Spleen (tissue), 11 donors: Measurements from ENCODE around the gene GALNT17. TPM values are rescaled to one million over a fixed set of nuclear protein-coding genes. Genes with fewer than 3 reads are reported as not detected.

ENCODE experiments used
- DNase-seq: peaks from one replicate; pipeline ENCODE4 v3.0.0-alpha.2; 2020
- H3K27ac ChIP-seq, 8 donors: fragments of 200-600 bp; sonication (generic) in 7 of 8; 1 replicate in 4 of 8; 2 replicates in 4 of 8; pipeline versions ENCODE4 v1.5.0 to v1.8.0; 2016 to 2021; ENCODE audit warnings: inconsistent platforms in 4 of 8, mild to moderate bottlenecking in 4 of 8, moderate library complexity in 1 of 8
- H3K27me3 ChIP-seq, 7 donors: fragments of 200-600 bp; sonication (generic) in 6 of 7; replicated peaks in 1 of 7; 1 replicate in 4 of 7; 2 replicates in 3 of 7; pipeline versions ENCODE4 v1.5.0 to v1.8.0; 2016 to 2021; ENCODE audit warnings: inconsistent platforms in 3 of 7, mild to moderate bottlenecking in 1 of 7
- H3K36me3 ChIP-seq, 6 donors: fragments of 200-600 bp; sonication (generic) in 5 of 6; 1 replicate in 4 of 6; 2 replicates in 2 of 6; pipeline versions ENCODE4 v1.5.0 to v1.8.0; 2016 to 2021; ENCODE audit warnings: inconsistent platforms in 2 of 6
- H3K4me1 ChIP-seq, 6 donors: fragments of 200-600 bp; sonication (generic) in 5 of 6; 1 replicate in 3 of 6; 2 replicates in 3 of 6; pipeline versions ENCODE4 v1.5.0 to v1.8.0; 2016 to 2021; ENCODE audit warnings: inconsistent platforms in 3 of 6
- H3K4me3 ChIP-seq, 8 donors: fragments of 200-600 bp; sonication (generic) in 7 of 8; 1 replicate in 4 of 8; 2 replicates in 4 of 8; pipeline versions ENCODE4 v1.5.0 to v1.8.0; 2016 to 2021; ENCODE audit warnings: inconsistent platforms in 4 of 8, mild to moderate bottlenecking in 4 of 8, moderate library complexity in 2 of 8
- H3K9me3 ChIP-seq, 8 donors: fragments of 200-600 bp; sonication (generic) in 7 of 8; 1 replicate in 4 of 8; 2 replicates in 4 of 8; pipeline versions ENCODE4 v1.5.0 to v1.8.0; 2016 to 2021; ENCODE audit warnings: inconsistent platforms in 4 of 8
- CTCF ChIP-seq, 11 experiments: fragments of 200-600 bp in 7 of 11; fragments of 450-650 bp in 4 of 11; sonication (generic) in 4 of 11; IDR thresholded peaks in 8 of 11; conservative IDR thresholded peaks in 3 of 11; 1 replicate in 7 of 11; 2 replicates in 4 of 11; pipeline versions ENCODE4 v1.4.0 to v1.8.0; 2016 to 2021; ENCODE audit warnings: antibody characterized with exemption in 11 of 11, inconsistent platforms in 4 of 11, mild to moderate bottlenecking in 1 of 11
- POLR2A ChIP-seq, 3 donors: fragments of 450-650 bp; IDR thresholded peaks; one replicate each; pipeline ENCODE4 v1.5.1; 2017; ENCODE audit warnings: antibody characterized with exemption in 3 of 3, mild to moderate bottlenecking in 1 of 3
- POLR2AphosphoS5 ChIP-seq, 3 donors: sonication (generic); formaldehyde crosslinking; IDR thresholded peaks; one replicate each; pipeline ENCODE4 v1.5.1; 2017; ENCODE audit warnings: antibody characterized with exemption in 3 of 3
- WGBS, 5 donors: extraction: QIAGEN DNeasy Blood & Tissue Kit in 3 of 5; methylation state at CpG; one replicate each; pipeline versions ENCODE4 v1.1.5 to v1.1.7; 2013 to 2018; 5-methylcytosine and 5-hydroxymethylcytosine counted together
- intact Hi-C: fragments of 100-400 bp; cut with DNase I; formaldehyde crosslinking; loops from one replicate; pipeline ENCODE4 v1.15.0; 2023; ENCODE audit warnings: low total_unique reads
- polyA plus RNA-seq, 3 donors: library from polyadenylated mRNA; stranded (reverse); fragments of 200-250 nt; gene quantifications; one replicate each; pipeline ENCODE4 v1.2.1, GENCODE V29; 2013
- total RNA-seq, 7 donors: library from RNA; depleted of rRNA in 3 of 7; stranded (reverse); fragments of >200 nt in 3 of 7; fragmentation: NEBNext Ultra II Directional in 4 of 7; extraction: Animal tissue kit (Norgen Biotek cat#: 25700) in 4 of 7; gene quantifications; one replicate each; pipeline versions ENCODE4 v1.1.0 to v1.2.1, GENCODE V29; 2016 to 2021
- donor health status: healthy with polysubstance abuse.
- donor health status: DM: no; HTN: no; CAD: no; lungs with moderate emphysema.
- donor health status: DM: no; HTN: no; CAD: no.
- donor health status: Bipolar disorder and iron deficiency.
- donor health status: healthy.
- donor health status: DM: no; HTN: no; CAD: no.
- donor health status: DM: yes; HTN: yes; CAD: no.

The GALNT17 gene
- total and polyA plus RNA-seq, 10 donors, result 0.39 to 10.8 (median 3.1) TPM

GRCh38 chr7:71444130-71444529 lies 312.2 kb downstream of the GALNT17 start:
- intact Hi-C loops, result no loop called here
- H3K4me3 ChIP-seq, result no peak overlapping the region
- H3K9me3 ChIP-seq, result peaks cover 0 to 25% (median 10%) of the 10 kb centered on the region in 8 donors
- no peak for DNase-seq
- H3K27me3 ChIP-seq, result no peaks in the 10 kb centered on the region
- H3K4me1 ChIP-seq, result no peaks in the 10 kb centered on the region
- 70 to 79% (median 76%) methylated on average over 4 of the region's 4 CpGs for WGBS, 5 donors
- H3K36me3 ChIP-seq, result no peaks in the 10 kb centered on the region
- H3K27ac ChIP-seq, result no peak overlapping the region
- TF ChIP-seq CTCF (IDR thresholded peaks at IDR 0.05 in 8 of 11, conservative IDR thresholded peaks at IDR 0.05 in 3 of 11) (no peak), POLR2AphosphoS5 (IDR thresholded peaks at IDR 0.05) (no peak), POLR2A (IDR thresholded peaks at IDR 0.05) (no peak)

- 84 to 92% (median 85%) methylated on average over 2 of the region's 2 CpGs for WGBS, 5 donors
- no peak for TF ChIP-seq POLR2AphosphoS5 (IDR thresholded peaks at IDR 0.05)
- TF ChIP-seq POLR2A (IDR thresholded peaks at IDR 0.05), result no peak
- no peak for TF ChIP-seq CTCF (IDR thresholded peaks at IDR 0.05 in 8 of 11, conservative IDR thresholded peaks at IDR 0.05 in 3 of 11)
- Histone ChIP-seq H3K4me3 (no peak overlapping the region), H3K27ac (no peak overlapping the region), H3K27me3 (no peaks in the 10 kb centered on the region), H3K9me3 (peaks cover 0 to 5% (median 0%) of the 10 kb centered on the region in 8 donors), H3K36me3 (no peaks in the 10 kb centered on the region), H3K4me1 (no peaks in the 10 kb centered on the region)
- no peak for DNase-seq
- intact Hi-C loops, result no loop called here
Observed at GRCh38 chr7:71453630-71454029, 321.7 kb downstream of the GALNT17 start.

- Histone ChIP-seq H3K4me3 (no peak overlapping the region), H3K9me3 (peaks cover 0 to 5% (median 0%) of the 10 kb centered on the region in 8 donors), H3K27me3 (no peaks in the 10 kb centered on the region), H3K36me3 (no peaks in the 10 kb centered on the region), H3K27ac (no peak overlapping the region), H3K4me1 (no peaks in the 10 kb centered on the region)
- TF ChIP-seq CTCF (IDR thresholded peaks at IDR 0.05 in 8 of 11, conservative IDR thresholded peaks at IDR 0.05 in 3 of 11), result no peak
- no peak for TF ChIP-seq POLR2A (IDR thresholded peaks at IDR 0.05)
- DNase-seq, result no peak
- intact Hi-C loops, result no loop called here
Observed at GRCh38 chr7:71454981-71455380, 323.0 kb downstream of the GALNT17 start.

GRCh38 chr7:71457021-71457420 lies 325.1 kb downstream of the GALNT17 start:
- Histone ChIP-seq H3K27me3 (no peaks in the 10 kb centered on the region), H3K27ac (no peak overlapping the region), H3K36me3 (no peaks in the 10 kb centered on the region), H3K4me1 (no peaks in the 10 kb centered on the region), H3K9me3 (peaks cover 0 to 9% (median 0%) of the 10 kb centered on the region in 8 donors), H3K4me3 (no peak overlapping the region)
- TF ChIP-seq POLR2AphosphoS5 (IDR thresholded peaks at IDR 0.05) (no peak), CTCF (IDR thresholded peaks at IDR 0.05 in 8 of 11, conservative IDR thresholded peaks at IDR 0.05 in 3 of 11) (no peak), POLR2A (IDR thresholded peaks at IDR 0.05) (no peak)
- WGBS, 5 donors, result 63 to 77% (median 69%) methylated on average over 4 of the region's 4 CpGs
- DNase-seq, result no peak
- intact Hi-C loops, result no loop called here
